Vagina (tissue), 2 donors: ENCODE data around the gene DPP3. TPM values are rescaled to one million over a fixed set of nuclear protein-coding genes. Genes with fewer than 3 reads are reported as not detected.

Source experiments
- DNase-seq, 2 donors: peaks; one replicate each; pipeline ENCODE4 v3.0.0-alpha.2; 2017; ENCODE audit errors: extremely low spot score in 2 of 2
- H3K27ac ChIP-seq: fragments of 200-600 bp; sonication (generic); one replicate; pipeline ENCODE4 v1.5.1; 2019
- H3K27me3 ChIP-seq: fragments of 200-600 bp; sonication (generic); one replicate; pipeline ENCODE4 v1.5.1; 2019
- H3K36me3 ChIP-seq, 2 donors: fragments of 200-600 bp; sonication (generic); one replicate each; pipeline ENCODE4 v1.5.1; 2017 to 2019
- H3K4me1 ChIP-seq: fragments of 200-600 bp; sonication (generic); one replicate; pipeline ENCODE4 v1.5.1; 2019
- H3K4me3 ChIP-seq, 2 donors: fragments of 200-600 bp; sonication (generic); 1 replicate in 1 of 2; 2 replicates in 1 of 2; pipeline ENCODE4 v1.5.1; 2016 to 2019
- H3K9me3 ChIP-seq: fragments of 200-600 bp; sonication (generic); one replicate; pipeline ENCODE4 v1.5.1; 2019
- CTCF ChIP-seq, 3 experiments: fragments of 450-650 bp in 2 of 3; fragments of 200-600 bp in 1 of 3; sonication (generic) in 1 of 3; IDR thresholded peaks; one replicate each; pipeline ENCODE4 v1.5.1; 2017 to 2019; ENCODE audit warnings: antibody characterized with exemption in 3 of 3, mild to moderate bottlenecking in 2 of 3, moderate library complexity in 2 of 3
- POLR2A ChIP-seq, 2 donors: fragments of 450-650 bp; IDR thresholded peaks; one replicate each; pipeline ENCODE4 v1.6.1; 2017; ENCODE audit warnings: antibody characterized with exemption in 2 of 2, mild to moderate bottlenecking in 2 of 2, moderate library complexity in 2 of 2
- POLR2AphosphoS5 ChIP-seq, 2 donors: sonication (generic); formaldehyde crosslinking; IDR thresholded peaks; one replicate each; pipeline ENCODE4 v1.9.0; 2017; ENCODE audit warnings: antibody characterized with exemption in 2 of 2, mild to moderate bottlenecking in 2 of 2, low read depth in 1 of 2; ENCODE audit not compliant: insufficient read depth in 1 of 2
- intact Hi-C: fragments of 100-400 bp; cut with DNase I; formaldehyde crosslinking; loops from one replicate; pipeline ENCODE4 v1.15.1; 2023
- total RNA-seq: library from RNA; depleted of rRNA; stranded (reverse); fragments of >200 nt; gene quantifications from one replicate; pipeline ENCODE4 v1.2.3, GENCODE V29; 2016

DPP3 gene
- total RNA-seq, 1 donor from 2014 or later: 10.8 TPM

GRCh38 chr11:66546966-66547661 is 66.9 kb downstream of the DPP3 start:
- no peaks in the 10 kb centered on the region for H3K36me3 ChIP-seq
- H3K9me3 ChIP-seq: no peaks in the 10 kb centered on the region
- intact Hi-C loops: no loop called here
- no peaks in the 10 kb centered on the region for H3K27me3 ChIP-seq
- H3K4me1 ChIP-seq: peaks cover 42% of the 10 kb centered on the region
- H3K4me3 ChIP-seq: peak overlapping the region; percentile 80 to 88
- no peak overlapping the region for H3K27ac ChIP-seq
- no peak for DNase-seq
- TF ChIP-seq POLR2AphosphoS5 (IDR thresholded peaks at IDR 0.05; ENCODE audit: insufficient read depth in 1 of 2, low read depth in 1 of 2) (no peak), CTCF (IDR thresholded peaks at IDR 0.05) (no peak), POLR2A (IDR thresholded peaks at IDR 0.05) (no peak)

GRCh38 chr11:66547662-66548009 is 67.4 kb downstream of the DPP3 start:
- no peaks in the 10 kb centered on the region for H3K36me3 ChIP-seq
- no peaks in the 10 kb centered on the region for H3K9me3 ChIP-seq
- TF ChIP-seq POLR2AphosphoS5 (IDR thresholded peaks at IDR 0.05; ENCODE audit: insufficient read depth in 1 of 2, low read depth in 1 of 2) (no peak), CTCF (IDR thresholded peaks at IDR 0.05) (no peak), POLR2A (IDR thresholded peaks at IDR 0.05) (no peak)
- no peak overlapping the region for H3K4me3 ChIP-seq
- intact Hi-C loops: no loop called here
- no peak for DNase-seq
- no peaks in the 10 kb centered on the region for H3K27me3 ChIP-seq
- no peak overlapping the region for H3K27ac ChIP-seq
- H3K4me1 ChIP-seq: peaks cover 37% of the 10 kb centered on the region

GRCh38 chr11:66548041-66548440 is 67.8 kb downstream of the DPP3 start:
- no peaks in the 10 kb centered on the region for H3K27me3 ChIP-seq
- H3K36me3 ChIP-seq: no peaks in the 10 kb centered on the region
- no peaks in the 10 kb centered on the region for H3K9me3 ChIP-seq
- no peak for DNase-seq
- H3K4me1 ChIP-seq: peaks cover 33% of the 10 kb centered on the region
- TF ChIP-seq POLR2AphosphoS5 (IDR thresholded peaks at IDR 0.05; ENCODE audit: insufficient read depth in 1 of 2, low read depth in 1 of 2) (no peak), POLR2A (IDR thresholded peaks at IDR 0.05) (no peak), CTCF (IDR thresholded peaks at IDR 0.05) (no peak)
- no peak overlapping the region for H3K4me3 ChIP-seq
- no peak overlapping the region for H3K27ac ChIP-seq
- intact Hi-C loops: no loop called here

- DNase-seq: no peak
- no peak overlapping the region for H3K27ac ChIP-seq
- H3K27me3 ChIP-seq: no peaks in the 10 kb centered on the region
- no peaks in the 10 kb centered on the region for H3K9me3 ChIP-seq
- intact Hi-C loops: no loop called here
- TF ChIP-seq CTCF (IDR thresholded peaks at IDR 0.05): no peak
- TF ChIP-seq POLR2AphosphoS5 (IDR thresholded peaks at IDR 0.05; ENCODE audit: insufficient read depth in 1 of 2, low read depth in 1 of 2): no peak
- no peak for TF ChIP-seq POLR2A (IDR thresholded peaks at IDR 0.05)
- H3K4me3 ChIP-seq: no peak overlapping the region
- H3K36me3 ChIP-seq: no peaks in the 10 kb centered on the region
- H3K4me1 ChIP-seq: peaks cover 24% of the 10 kb centered on the region
Measured at GRCh38 chr11:66548774-66549630, 68.8 kb downstream of the DPP3 start.

GRCh38 chr11:66549696-66550095 is 69.5 kb downstream of the DPP3 start:
- no peak overlapping the region for H3K27ac ChIP-seq
- intact Hi-C loops: no loop called here
- TF ChIP-seq POLR2A (IDR thresholded peaks at IDR 0.05): no peak
- no peak for TF ChIP-seq POLR2AphosphoS5 (IDR thresholded peaks at IDR 0.05; ENCODE audit: insufficient read depth in 1 of 2, low read depth in 1 of 2)
- no peak for TF ChIP-seq CTCF (IDR thresholded peaks at IDR 0.05)
- H3K4me3 ChIP-seq: no peak overlapping the region
- no peaks in the 10 kb centered on the region for H3K27me3 ChIP-seq
- H3K4me1 ChIP-seq: peaks cover 18% of the 10 kb centered on the region
- H3K9me3 ChIP-seq: no peaks in the 10 kb centered on the region
- DNase-seq: no peak
- no peaks in the 10 kb centered on the region for H3K36me3 ChIP-seq
